Fibroblast of gingiva (primary cell): ENCODE results near the gene IQSEC1.

Source experiments
- DNase-seq: peaks from one replicate; pipeline ENCODE4 v3.0.0-alpha.2; 2011; ENCODE audit warnings: low read depth

Gene IQSEC1

GRCh38 chr3:12999147-13000140 is 73.8 kb downstream of the IQSEC1 start:
- DNase-seq = no peak

DNA sequence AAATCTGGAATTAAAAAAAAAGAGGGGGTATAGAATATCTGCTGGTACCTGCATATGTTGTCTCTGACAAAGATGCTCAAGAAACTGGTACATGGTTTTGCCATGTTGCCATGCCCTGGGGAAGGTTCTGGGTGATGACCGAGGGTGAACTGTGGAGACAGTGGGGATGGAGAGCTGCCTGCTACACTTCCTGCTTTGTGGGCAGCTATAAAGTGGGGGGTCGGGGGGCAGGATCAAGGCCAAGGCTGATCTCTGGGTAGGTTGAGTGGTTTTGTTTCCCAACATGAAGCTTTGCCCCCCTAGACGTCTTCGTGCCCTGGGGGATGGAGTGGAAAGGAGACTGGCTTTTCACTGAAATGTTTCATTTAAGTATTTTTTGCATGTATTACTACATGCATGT is 74.6 kb downstream of the IQSEC1 start:
- no peak for DNase-seq

DNA sequence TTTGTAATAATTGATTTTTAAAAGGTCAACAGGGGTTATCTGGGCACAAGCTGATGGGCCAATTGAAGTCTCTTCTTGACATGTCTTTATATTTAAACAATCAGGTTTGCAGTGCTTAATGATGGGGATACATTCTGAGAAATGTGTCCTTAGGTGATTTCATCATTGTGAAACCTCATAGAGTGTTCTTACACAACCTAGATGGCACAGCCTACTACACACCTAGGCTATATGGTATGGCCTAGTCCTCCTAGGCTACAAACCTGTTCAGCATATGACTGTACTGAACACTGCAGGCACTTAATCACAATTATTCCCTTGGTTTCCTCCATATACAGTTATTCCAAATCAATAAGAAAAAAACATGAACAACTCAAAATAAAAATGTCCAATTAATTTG is 75.8 kb downstream of the IQSEC1 start:
- no peak for DNase-seq

DNA sequence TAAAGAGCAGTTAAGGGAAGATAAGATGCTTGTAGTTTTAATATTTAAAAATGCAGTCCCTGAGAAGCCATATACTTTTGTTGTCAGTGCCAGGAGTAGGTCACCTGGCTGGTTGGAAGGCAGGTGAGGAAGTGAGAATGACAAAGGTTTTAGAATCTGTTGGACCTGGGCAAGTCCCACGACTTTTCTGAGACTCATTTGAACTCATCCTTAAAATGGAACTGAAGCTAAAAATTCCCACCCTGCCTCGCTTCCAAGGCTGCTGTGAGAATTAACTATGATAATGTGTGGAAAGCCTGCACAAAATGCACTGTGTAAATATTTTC is 77.1 kb downstream of the IQSEC1 start:
- DNase-seq = no peak

GRCh38 chr3:12995389-12996180 is 77.6 kb downstream of the IQSEC1 start:
- no peak for DNase-seq

DNA sequence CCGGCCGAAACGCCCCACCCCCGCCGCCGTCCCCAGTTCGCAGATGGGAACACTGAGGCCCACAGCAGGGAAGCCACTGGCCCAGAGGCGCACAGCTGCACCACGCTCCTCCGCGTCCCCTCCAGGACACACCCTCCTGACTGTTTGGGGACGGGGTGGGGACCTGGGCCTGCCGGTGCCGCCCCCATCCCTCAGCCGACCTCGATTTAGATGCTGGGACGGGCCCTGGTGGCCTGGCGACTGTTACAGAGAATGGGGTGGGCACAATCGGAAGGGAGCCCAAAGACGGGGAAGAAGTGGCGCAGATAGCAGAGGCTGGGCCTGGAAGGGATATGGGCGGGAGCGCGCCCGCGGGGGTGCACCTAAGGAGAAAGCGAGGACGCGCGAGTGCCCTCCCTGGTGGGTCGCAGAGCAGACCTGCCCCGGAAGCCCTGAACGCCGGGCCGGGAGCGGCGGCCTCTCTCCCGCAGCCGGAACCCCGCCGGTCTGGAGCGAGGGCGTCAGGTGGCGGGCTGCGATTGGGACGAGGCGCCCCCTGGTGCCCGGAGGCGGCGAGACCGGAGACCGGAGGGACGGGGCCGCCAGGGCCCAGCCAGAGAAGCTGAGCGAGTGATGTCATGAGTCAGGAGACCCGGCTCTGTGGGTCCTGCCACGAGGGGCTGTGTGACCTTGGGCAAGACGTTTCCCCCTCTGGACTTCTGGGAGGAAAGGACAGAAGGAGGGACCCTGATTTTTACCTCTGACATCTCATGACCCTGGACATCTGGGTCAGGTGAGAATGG is 78.4 kb downstream of the IQSEC1 start:
- peak; percentile 64 for DNase-seq

DNA sequence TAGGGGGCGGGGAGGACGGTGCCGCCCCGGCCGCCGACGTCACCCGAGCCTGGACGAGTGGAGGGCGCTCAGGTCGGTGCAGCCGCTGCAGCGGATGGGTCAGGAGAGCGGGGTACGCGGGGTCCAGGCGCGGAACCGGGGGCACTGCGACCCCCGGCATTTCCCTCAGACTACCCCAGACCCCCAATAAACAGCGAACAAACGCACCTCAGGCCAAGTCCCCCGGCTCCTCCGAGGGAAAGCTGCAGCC is 78.9 kb downstream of the IQSEC1 start:
- DNase-seq = no peak

DNA sequence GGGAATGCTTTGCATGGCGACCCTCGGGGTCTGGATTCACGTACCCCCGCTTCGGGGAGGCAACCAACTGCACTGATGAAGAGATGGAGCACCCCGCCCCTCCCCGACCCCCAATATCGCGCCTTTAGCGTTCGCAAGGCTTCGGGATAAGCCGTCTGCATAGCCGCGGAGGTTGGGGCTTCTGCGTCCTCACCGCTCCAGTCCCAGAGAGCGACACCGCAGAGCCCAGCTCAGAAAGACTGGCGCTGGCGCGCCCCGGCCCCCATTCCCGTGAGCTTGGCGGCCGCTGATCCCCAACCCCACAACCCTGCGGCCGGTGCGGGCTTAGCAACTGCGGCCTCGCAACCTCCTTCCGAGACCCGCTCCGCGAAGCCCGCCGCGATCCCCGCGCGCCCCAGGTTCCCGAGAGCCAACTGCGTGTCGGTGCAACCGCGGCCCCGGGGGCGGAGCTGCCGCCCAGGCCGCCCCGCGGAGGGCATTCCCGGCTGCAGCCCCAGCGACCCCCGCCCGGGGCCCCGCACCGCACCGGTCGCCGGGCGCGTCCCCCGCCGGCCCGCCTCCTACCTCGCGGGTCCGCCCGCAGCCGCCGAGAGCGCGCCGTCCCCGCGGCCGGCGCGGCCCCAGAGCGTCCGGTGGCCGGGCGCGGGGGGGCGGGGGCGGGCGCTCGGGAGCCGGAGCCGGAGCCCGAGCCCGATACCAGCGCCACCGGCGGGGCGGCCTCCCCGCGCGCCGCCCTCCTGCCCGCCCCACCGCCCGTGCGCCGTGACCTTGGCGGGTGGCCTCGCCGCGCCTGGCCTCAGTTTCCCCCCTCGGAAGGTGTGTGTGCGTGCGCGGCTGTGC is 79.5 kb downstream of the IQSEC1 start:
- DNase-seq = no peak

GRCh38 chr3:12992629-12993516 is 80.4 kb downstream of the IQSEC1 start:
- no peak for DNase-seq

GRCh38 chr3:12991861-12992281 is 81.4 kb downstream of the IQSEC1 start:
- no peak for DNase-seq

DNA sequence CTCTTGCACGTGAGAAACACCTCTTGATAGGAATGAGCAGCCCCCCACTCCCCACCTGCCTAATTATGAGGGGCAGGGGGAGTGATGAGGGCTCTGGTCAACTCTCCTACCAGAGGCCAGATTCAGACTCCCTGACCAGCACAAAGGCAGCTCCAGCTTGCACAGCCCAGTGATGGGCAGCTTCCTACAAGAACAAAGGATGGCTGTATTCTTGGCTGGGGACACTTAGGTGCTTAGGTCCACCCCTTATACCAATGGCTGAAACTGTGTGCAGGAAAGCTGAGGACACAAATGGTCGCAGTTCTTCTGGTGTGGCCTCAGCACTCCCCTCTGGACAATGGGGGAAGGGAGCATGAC is 81.8 kb downstream of the IQSEC1 start:
- DNase-seq = no peak

GRCh38 chr3:12990781-12991480 is 82.3 kb downstream of the IQSEC1 start:
- peak; percentile 20 for DNase-seq

DNA sequence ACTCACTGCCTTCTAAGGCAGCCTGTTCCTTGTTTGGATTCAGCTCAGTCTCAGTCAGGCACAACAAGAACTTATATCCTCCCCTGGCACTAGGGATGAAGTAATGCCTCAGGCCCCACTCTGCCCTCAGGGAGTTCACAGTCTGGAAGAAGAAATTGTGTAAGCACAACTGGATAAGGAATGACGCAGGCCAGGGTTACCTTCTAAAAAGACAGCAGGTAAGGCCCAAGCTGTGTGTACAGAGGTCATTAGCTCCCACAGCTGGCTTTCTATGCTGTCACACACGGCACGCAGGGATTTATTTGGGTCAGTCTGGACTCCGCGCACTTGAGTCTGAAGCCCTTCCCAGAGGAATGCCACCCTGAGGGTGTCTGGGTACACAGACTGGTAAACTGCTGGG is 82.9 kb downstream of the IQSEC1 start:
- DNase-seq = no peak

DNA sequence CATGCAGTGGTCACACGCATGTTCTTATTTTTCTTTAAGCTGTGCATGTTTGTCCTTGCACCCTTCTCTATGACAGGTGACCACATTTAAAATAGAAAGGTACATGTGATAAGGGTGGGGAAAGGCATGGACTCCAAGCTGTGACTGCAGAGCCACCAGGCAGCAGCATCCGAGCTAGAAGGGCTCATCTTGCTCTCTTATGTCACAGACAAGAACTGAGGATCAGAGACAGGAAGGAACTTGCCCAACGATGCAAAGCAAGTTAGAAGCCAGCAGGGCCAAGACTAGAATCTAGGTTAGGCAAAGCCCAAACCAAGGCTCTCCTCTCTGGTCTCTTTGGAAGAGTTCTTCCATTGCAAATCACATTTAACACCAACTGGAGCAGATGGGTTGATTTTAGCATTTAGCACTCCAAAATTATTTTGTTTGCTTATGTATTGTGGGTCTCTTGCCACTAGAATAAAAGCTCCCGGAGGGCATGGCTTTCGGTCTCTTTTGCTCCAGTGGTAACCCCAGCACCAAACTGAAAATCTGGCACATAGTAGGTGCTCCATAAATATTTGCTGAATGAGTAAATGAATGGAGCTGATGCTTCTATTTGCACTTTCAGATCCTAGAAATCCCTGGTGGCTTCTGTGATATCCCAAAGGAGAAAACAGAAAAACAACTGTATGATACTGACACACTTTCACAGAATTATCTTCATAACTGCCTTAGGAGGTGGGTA is 84.3 kb downstream of the IQSEC1 start:
- no peak for DNase-seq

GRCh38 chr3:12987602-12988001 is 85.6 kb downstream of the IQSEC1 start:
- DNase-seq = no peak

DNA sequence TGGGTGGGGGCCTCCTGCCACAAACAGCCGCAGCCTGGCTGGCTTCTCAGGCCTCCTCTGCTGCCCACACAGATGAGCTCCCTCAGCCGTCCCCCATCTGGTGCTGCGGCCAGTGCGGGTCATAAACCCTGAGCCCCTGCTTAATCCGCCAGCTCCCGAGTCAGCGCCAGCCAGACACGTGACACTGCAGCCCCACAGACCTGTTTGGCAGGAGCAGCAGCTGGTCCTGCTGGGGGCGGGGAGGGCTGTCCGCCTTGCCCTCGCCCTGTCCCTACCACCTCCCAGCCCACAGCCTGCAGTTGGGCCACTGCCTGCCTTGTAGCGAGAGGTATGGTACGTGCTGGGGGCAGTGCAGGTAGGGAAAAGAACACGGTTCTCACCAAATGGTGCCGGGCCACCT is 86.2 kb downstream of the IQSEC1 start:
- no peak for DNase-seq

DNA sequence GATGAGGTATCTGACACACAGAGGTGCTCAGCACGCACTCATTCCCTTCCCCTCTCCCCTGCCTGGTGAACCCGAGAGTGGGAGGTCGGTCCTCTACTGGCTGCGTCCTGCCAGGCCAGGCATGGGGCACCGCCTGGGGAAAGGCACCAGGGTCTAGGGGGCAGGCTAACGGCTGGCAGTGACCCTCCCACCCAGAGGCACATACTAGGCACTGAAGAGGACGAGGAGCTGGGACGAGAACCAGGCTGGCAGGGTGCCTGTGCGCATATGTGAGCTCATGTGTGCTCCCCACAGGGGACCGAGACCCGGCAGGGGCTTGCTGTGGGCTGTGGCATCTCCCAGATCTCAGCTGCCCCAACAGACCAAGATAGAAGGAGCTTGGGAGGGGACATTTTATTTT is 86.7 kb downstream of the IQSEC1 start:
- no peak for DNase-seq

GRCh38 chr3:12986031-12986430 is 87.2 kb downstream of the IQSEC1 start:
- no peak for DNase-seq

DNA sequence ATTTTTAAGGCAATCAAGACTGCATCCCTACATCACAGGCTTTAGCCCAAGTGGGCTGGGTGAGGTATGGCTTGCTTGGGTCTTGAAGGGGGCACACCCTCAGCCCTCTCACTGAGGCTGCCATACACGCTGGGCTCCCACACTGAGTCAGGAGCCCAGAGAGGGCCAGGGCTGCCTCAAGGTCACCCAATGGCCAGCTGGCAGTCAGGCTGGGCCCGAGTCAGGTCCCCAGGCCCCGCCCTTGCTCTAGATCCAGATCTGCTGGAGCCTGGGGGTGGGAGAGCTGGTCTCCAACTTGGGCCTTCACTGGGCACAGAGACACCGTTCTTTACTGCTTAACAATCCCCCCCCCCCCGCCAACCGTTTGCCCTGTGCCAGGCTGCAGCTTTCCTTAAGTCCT is 88.1 kb downstream of the IQSEC1 start:
- DNase-seq = no peak
